Measurements from ENCODE around the gene ZXDC. TPM values are rescaled to one million over a fixed set of nuclear protein-coding genes. Genes with fewer than 3 reads are reported as not detected.
A peak's percentile ranks its signal among the peaks of the same experiment; 100 is the strongest.

The ZXDC gene
- total and polyA plus RNA-seq, 9 of the 15 experiments (the other 6 are each of a cell fraction or from before 2014, with no cell fraction given) = 0.59 to 13.4 (median 7.3) TPM

DNA sequence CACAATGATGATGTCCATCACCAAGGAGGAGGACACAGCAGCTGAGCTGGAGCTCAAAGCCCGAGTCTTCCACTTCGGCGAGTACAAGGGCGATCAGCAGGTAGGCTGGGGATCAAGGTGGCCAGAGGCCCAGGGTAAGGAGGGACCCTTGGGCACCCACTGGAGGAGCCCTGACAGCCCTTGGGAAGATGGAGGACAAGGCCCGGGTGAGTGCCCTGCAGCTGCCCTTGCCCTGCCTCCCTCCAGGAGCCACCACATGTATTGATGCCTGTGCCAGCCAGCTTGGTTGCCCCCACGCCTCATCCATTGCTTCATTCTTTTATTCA lies 42.6 kb downstream of the ZXDC start:
- Histone ChIP-seq H3K4me2 (ENCODE audit: insufficient read depth, low read length) (no peak overlapping the region), H3K27me3 (ENCODE audit: control insufficient read depth in 2 of 2, insufficient read depth in 2 of 2, low read length in 2 of 2) (no peaks in the 10 kb centered on the region), H3K9me3 (replicated peaks; ENCODE audit: control insufficient read depth, insufficient read depth, low read depth, low read length) (no peaks in the 10 kb centered on the region), H3K79me2 (ENCODE audit: control insufficient read depth, insufficient read depth, low read length) (no peaks in the 10 kb centered on the region), H4K20me1 (replicated peaks; ENCODE audit: control insufficient read depth, insufficient read depth, low read length) (no peaks in the 10 kb centered on the region), H3K27ac (ENCODE audit: extremely low read depth, low read depth, low read length) (no peak overlapping the region), H3K36me3 (ENCODE audit: control insufficient read depth, insufficient read depth, low read length) (peaks cover 7% of the 10 kb centered on the region; the same call in 1 of the 3 replicates), H3K9ac (ENCODE audit: insufficient read depth in 1 of 2, low read depth in 2 of 2, low read length in 2 of 2) (no peak overlapping the region), H3K9me1 (ENCODE audit: control insufficient read depth, insufficient read depth, low read length) (no peaks in the 10 kb centered on the region), H3K4me3 (no peak overlapping the region), H2AFZ (ENCODE audit: low read depth, low read length) (no peak overlapping the region), H3K4me1 (replicated peaks in 1 of 2; ENCODE audit: control insufficient read depth in 2 of 2, insufficient read depth in 2 of 2, low read length in 2 of 2) (no peaks in the 10 kb centered on the region; a peak in 1 of 5 replicates)
- in situ Hi-C loops (cut with MboI) = no loop called here
- DNase-seq (ENCODE audit: extremely low read depth in 1 of 4, low spot score in 3 of 4) (no peak), ATAC-seq (no peak), FAIRE-seq (no peak)
- BruUV-seq (replicated peaks) = no TSS peak
- 0 out of 2 replicates have a peak, but pooled peaks have one; percentile 6 for TF ChIP-seq POLR2G (IDR thresholded peaks at IDR 0.05; ENCODE audit: low read depth, low read length)
- TF ChIP-seq IRF2 (CRISPR knock-in tag; IDR thresholded peaks at IDR 0.05) = no peak
- intact Hi-C loops (cut with micrococcal nuclease) = no loop called here
- 93% methylated on average over 3 of the region's 6 CpGs for WGBS (ENCODE audit: insufficient coverage, low coverage, missing lambda C conversion rate)
- CTCF ChIA-PET (ENCODE audit: low intra/inter-chr PET ratio) = no interaction called here
- POLR2A ChIA-PET = no interaction called here

DNA sequence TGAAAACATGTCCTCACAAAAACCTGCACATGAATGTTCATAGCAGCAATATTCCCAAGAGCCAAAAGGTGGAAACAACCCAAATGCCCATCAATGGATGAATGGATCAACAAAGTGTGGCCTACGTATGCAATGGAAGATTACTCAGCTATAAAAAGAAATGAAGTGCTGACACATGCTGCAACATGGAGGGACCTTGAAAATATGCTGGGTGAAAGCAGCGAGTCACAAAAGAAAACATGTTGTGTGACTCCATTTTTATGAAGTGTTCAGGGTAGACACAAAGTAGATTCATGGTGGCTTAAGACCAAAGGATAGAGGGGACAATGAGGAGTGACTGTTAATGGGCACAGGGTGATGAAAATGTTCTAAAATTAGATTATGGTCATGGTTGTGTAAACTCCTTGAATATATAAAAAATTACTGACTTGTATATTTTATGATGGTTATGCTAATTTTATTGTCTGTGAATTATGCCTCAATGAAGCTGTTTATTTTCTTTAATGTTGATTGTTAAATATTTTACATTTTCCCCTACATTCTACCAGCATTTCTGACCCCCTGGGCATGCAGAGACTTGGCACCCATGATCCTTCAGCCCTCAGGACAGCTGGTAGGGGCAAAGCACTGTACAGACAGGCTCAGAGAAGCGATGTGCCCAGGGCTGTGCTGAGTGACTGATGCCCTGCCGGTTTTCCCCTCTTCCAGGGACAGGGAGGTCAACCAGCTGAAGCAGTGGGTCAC lies 43.2 kb downstream of the ZXDC start:
- no peaks in the 10 kb centered on the region for H3K79me2 ChIP-seq (ENCODE audit: control insufficient read depth, insufficient read depth, low read length)
- ChIA-PET CTCF (ENCODE audit: low intra/inter-chr PET ratio) (no interaction called here), POLR2A (no interaction called here)
- H3K36me3 ChIP-seq (ENCODE audit: control insufficient read depth, insufficient read depth, low read length) = peaks cover 3% of the 10 kb centered on the region; the same call in 1 of the 3 replicates
- H3K4me3 ChIP-seq = no peak overlapping the region
- TF ChIP-seq ZNF507 (tag; conservative IDR thresholded peaks at IDR 0.05) (no peak), ERF (CRISPR knock-in tag; IDR thresholded peaks at IDR 0.05) (no peak), EP400 (IDR thresholded peaks at IDR 0.05) (no peak)
- TF ChIP-seq, protein P1, sequence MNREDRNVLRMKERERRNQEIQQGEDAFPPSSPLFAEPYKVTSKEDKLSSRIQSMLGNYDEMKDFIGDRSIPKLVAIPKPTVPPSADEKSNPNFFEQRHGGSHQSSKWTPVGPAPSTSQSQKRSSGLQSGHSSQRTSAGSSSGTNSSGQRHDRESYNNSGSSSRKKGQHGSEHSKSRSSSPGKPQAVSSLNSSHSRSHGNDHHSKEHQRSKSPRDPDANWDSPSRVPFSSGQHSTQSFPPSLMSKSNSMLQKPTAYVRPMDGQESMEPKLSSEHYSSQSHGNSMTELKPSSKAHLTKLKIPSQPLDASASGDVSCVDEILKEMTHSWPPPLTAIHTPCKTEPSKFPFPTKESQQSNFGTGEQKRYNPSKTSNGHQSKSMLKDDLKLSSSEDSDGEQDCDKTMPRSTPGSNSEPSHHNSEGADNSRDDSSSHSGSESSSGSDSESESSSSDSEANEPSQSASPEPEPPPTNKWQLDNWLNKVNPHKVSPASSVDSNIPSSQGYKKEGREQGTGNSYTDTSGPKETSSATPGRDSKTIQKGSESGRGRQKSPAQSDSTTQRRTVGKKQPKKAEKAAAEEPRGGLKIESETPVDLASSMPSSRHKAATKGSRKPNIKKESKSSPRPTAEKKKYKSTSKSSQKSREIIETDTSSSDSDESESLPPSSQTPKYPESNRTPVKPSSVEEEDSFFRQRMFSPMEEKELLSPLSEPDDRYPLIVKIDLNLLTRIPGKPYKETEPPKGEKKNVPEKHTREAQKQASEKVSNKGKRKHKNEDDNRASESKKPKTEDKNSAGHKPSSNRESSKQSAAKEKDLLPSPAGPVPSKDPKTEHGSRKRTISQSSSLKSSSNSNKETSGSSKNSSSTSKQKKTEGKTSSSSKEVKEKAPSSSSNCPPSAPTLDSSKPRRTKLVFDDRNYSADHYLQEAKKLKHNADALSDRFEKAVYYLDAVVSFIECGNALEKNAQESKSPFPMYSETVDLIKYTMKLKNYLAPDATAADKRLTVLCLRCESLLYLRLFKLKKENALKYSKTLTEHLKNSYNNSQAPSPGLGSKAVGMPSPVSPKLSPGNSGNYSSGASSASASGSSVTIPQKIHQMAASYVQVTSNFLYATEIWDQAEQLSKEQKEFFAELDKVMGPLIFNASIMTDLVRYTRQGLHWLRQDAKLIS (CRISPR knock-in tag; IDR thresholded peaks at IDR 0.05) = no peak
- H3K9me3 ChIP-seq (replicated peaks; ENCODE audit: control insufficient read depth, insufficient read depth, low read depth, low read length) = no peaks in the 10 kb centered on the region
- no peak overlapping the region for H3K27ac ChIP-seq (ENCODE audit: extremely low read depth, low read depth, low read length)
- intact Hi-C loops (cut with micrococcal nuclease) = no loop called here
- H4K20me1 ChIP-seq (replicated peaks; ENCODE audit: control insufficient read depth, insufficient read depth, low read length) = no peaks in the 10 kb centered on the region
- FAIRE-seq (no peak), DNase-seq (ENCODE audit: extremely low read depth in 1 of 4, low spot score in 3 of 4) (no peak), ATAC-seq (no peak)
- no peaks in the 10 kb centered on the region; a peak in 1 of 5 replicates for H3K4me1 ChIP-seq (replicated peaks in 1 of 2; ENCODE audit: control insufficient read depth in 2 of 2, insufficient read depth in 2 of 2, low read length in 2 of 2)
- BruUV-seq (replicated peaks) = no TSS peak
- in situ Hi-C loops (cut with MboI) = no loop called here
- H3K27me3 ChIP-seq (ENCODE audit: control insufficient read depth in 2 of 2, insufficient read depth in 2 of 2, low read length in 2 of 2) = no peaks in the 10 kb centered on the region
- no peak overlapping the region for H3K9ac ChIP-seq (ENCODE audit: insufficient read depth in 1 of 2, low read depth in 2 of 2, low read length in 2 of 2)
- no peak overlapping the region for H2AFZ ChIP-seq (ENCODE audit: low read depth, low read length)
- no peak overlapping the region for H3K4me2 ChIP-seq (ENCODE audit: insufficient read depth, low read length)
- no peaks in the 10 kb centered on the region for H3K9me1 ChIP-seq (ENCODE audit: control insufficient read depth, insufficient read depth, low read length)
- 64% methylated on average over 4 of the region's 4 CpGs for WGBS (ENCODE audit: insufficient coverage, low coverage, missing lambda C conversion rate)
